PFSK-1 (cell line): ENCODE measurements around the gene C19orf47.

Experiments
- FOXP2 ChIP-seq: optimal IDR thresholded peaks from 2 replicates; pipeline ENCODE3; 2011; ENCODE audit warnings: borderline replicate concordance, control low read depth, inconsistent platforms; ENCODE audit not compliant: insufficient read depth; ENCODE audit errors: extremely low read length, extremely low read depth
- POLR2AphosphoS5 ChIP-seq: IDR thresholded peaks from 2 replicates; pipeline ENCODE4 v1.6.1; 2012; ENCODE audit warnings: low read depth, mild to moderate bottlenecking, control low read depth, low read length, moderate library complexity
- REST ChIP-seq, 2 experiments: IDR thresholded peaks; 2 replicates each; pipeline versions ENCODE4 v1.6.1 to v1.8.0; 2011 to 2012; ENCODE audit warnings: low read depth in 2 of 2, low read length in 2 of 2, control low read depth in 1 of 2, inconsistent platforms in 1 of 2, mild to moderate bottlenecking in 1 of 2, moderate library complexity in 1 of 2; ENCODE audit not compliant: insufficient read depth in 1 of 2
- SIN3A ChIP-seq: IDR thresholded peaks from 2 replicates; pipeline ENCODE4 v1.6.1; 2012; ENCODE audit warnings: mild to moderate bottlenecking, low read length, moderate library complexity, borderline replicate concordance; ENCODE audit not compliant: insufficient read depth
- TAF1 ChIP-seq: IDR thresholded peaks from 2 replicates; pipeline ENCODE4 v1.6.1; 2012; ENCODE audit warnings: low read length, control low read depth, borderline replicate concordance; ENCODE audit not compliant: insufficient read depth

C19orf47 gene

GRCh38 chr19:40356681-40357595 is 8.7 kb upstream of the C19orf47 start:
- TF ChIP-seq POLR2AphosphoS5: no peak
- TF ChIP-seq FOXP2: no peak

- TF ChIP-seq TAF1 (no peak), FOXP2 (no peak), SIN3A (no peak), POLR2AphosphoS5 (no peak), REST (IDR thresholded peaks at IDR 0.05; ENCODE audit: insufficient read depth in 1 of 2, low read depth in 2 of 2, low read length in 2 of 2) (no peak)
Measured at GRCh38 chr19:40355975-40356680, 7.9 kb upstream of the C19orf47 start.

- TF ChIP-seq REST (IDR thresholded peaks at IDR 0.05; ENCODE audit: insufficient read depth in 1 of 2, low read depth in 2 of 2, low read length in 2 of 2) (no peak), POLR2AphosphoS5 (no peak), FOXP2 (no peak), TAF1 (no peak), SIN3A (no peak)
Measured at GRCh38 chr19:40348961-40349507, 837 bp upstream of the C19orf47 start.

GRCh38 chr19:40344422-40344821 is 3.8 kb downstream of the C19orf47 start:
- TF ChIP-seq FOXP2: no peak
- TF ChIP-seq SIN3A: no peak
- TF ChIP-seq TAF1: no peak
- no peak for TF ChIP-seq POLR2AphosphoS5

- TF ChIP-seq POLR2AphosphoS5 (no peak), FOXP2 (no peak), TAF1 (no peak), REST (IDR thresholded peaks at IDR 0.05; ENCODE audit: insufficient read depth in 1 of 2, low read depth in 2 of 2, low read length in 2 of 2) (no peak)
Measured at GRCh38 chr19:40342644-40343311, 5.4 kb downstream of the C19orf47 start.
